ENCODE measurements around the gene CDH10. TPM values are rescaled to one million over a fixed set of nuclear protein-coding genes. Genes with fewer than 3 reads are reported as not detected.

Gene CDH10
- total RNA-seq, 6 experiments from 2014 or later, result not detected

GRCh38 chr5:24444414-24444813, 200.4 kb downstream of the CDH10 start:
- TF ChIP-seq POLR2A (IDR thresholded peaks at IDR 0.05), result no peak
- TF ChIP-seq CTCF (IDR thresholded peaks at IDR 0.05), result no peak
- Histone ChIP-seq H3K27me3 (no peaks in the 10 kb centered on the region), H3K4me1 (no peaks in the 10 kb centered on the region), H3K27ac (no peak overlapping the region), H3K36me3 (no peaks in the 10 kb centered on the region), H3K4me3 (no peak overlapping the region), H3K9me3 (no peaks in the 10 kb centered on the region)
- DNase-seq, result no peak
- ATAC-seq, result no peak
- intact Hi-C loops (cut with DNase I), result no loop called here
- 27% methylated on average over 2 of the region's 2 CpGs for WGBS (ENCODE audit: insufficient coverage, low coverage, low lambda C conversion rate, missing lambda C conversion rate)

GRCh38 chr5:24439465-24439864, 205.3 kb downstream of the CDH10 start:
- no peak for DNase-seq
- ATAC-seq, result no peak
- Histone ChIP-seq H3K27ac (no peak overlapping the region), H3K9me3 (no peaks in the 10 kb centered on the region), H3K27me3 (no peaks in the 10 kb centered on the region), H3K4me1 (no peaks in the 10 kb centered on the region), H3K4me3 (no peak overlapping the region), H3K36me3 (no peaks in the 10 kb centered on the region)
- intact Hi-C loops (cut with DNase I), result no loop called here
- 33% methylated on average over 2 of the region's 2 CpGs for WGBS (ENCODE audit: insufficient coverage, low coverage, low lambda C conversion rate, missing lambda C conversion rate)
- TF ChIP-seq POLR2A (IDR thresholded peaks at IDR 0.05) (no peak), CTCF (IDR thresholded peaks at IDR 0.05) (no peak)

Small RNAs within 50 kb of the gene (small RNA-seq; reads per million reads assigned to genes)
- gene AC091885.1 (0 reads per million in 2 experiments), gene RF00017 (0 reads per million in 2 experiments)
